Heart left ventricle (tissue), 13 donors: ENCODE results near the gene RAPSN.

Experiments
- POLR2A ChIP-seq, 2 donors: fragments of 450-650 bp; IDR thresholded peaks; one replicate each; pipeline ENCODE4 v1.6.1; 2017; ENCODE audit warnings: antibody characterized with exemption in 2 of 2, mild to moderate bottlenecking in 2 of 2, moderate library complexity in 2 of 2
- TF ChIP-seq, protein P1 (sequence below), 12 donors: fragments of 200-600 bp; sonication (generic) in 4 of 12; IDR thresholded peaks; one replicate each; pipeline versions ENCODE4 v1.5.0 to v1.8.0; 2018 to 2022; ENCODE audit warnings: antibody characterized with exemption in 12 of 12, mild to moderate bottlenecking in 5 of 12
- donor health status: ischemic (EF 13 %, LVEDD 7.1; RV severe dilation, severe dysfunction).
- donor health status: DM: no; HTN: yes; CAD: no.
- donor health status: DM: no; HTN: no; CAD: no.
- donor health status: ischemic (EF 25% LVEDD 6.9; RV normal size, moderate dysfunction).
- donor health status: ischemic (EF 25% LVEDD 5.7; RV mildly dilated, moderate dysfunction).
- donor health status: ischemic (EF 35%, LVEDD 5.7; RV mildly dilated, moderate dysfunction).
- donor health status: nonischemic (EF 11% LVEDD 7.7; RV severe dilation, severe dysfunction).
- donor health status: DM: yes; HTN: yes; CAD: no.
- donor health status: PGD.
- donor health status: ischemic (EF 29% LVEDD 5.4; RV normal size, mild dysfunction).
- donor health status: nonischemic (EF 23%, LVEDD 6.1; RV moderate dilation, normal function).

DNA sequence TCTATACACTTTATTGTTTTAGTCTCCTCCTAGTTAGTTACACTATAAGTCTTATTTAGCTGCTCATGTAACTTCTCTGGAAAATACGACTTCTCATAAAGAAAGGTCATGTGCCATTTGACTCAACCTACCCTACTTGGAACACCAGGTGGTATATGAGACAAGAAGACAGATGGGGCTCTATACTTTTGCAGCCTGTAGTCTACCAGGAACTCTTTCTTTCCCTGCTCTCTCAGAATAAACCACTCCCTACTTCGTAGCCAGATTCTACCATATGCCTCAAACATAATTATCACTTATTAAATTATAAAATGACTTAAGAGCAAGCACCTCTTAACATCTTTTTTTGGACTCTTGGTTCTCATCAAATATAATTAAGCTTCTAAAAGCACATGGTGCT lies 38.5 kb upstream of the RAPSN start:
- TF ChIP-seq, protein P1, sequence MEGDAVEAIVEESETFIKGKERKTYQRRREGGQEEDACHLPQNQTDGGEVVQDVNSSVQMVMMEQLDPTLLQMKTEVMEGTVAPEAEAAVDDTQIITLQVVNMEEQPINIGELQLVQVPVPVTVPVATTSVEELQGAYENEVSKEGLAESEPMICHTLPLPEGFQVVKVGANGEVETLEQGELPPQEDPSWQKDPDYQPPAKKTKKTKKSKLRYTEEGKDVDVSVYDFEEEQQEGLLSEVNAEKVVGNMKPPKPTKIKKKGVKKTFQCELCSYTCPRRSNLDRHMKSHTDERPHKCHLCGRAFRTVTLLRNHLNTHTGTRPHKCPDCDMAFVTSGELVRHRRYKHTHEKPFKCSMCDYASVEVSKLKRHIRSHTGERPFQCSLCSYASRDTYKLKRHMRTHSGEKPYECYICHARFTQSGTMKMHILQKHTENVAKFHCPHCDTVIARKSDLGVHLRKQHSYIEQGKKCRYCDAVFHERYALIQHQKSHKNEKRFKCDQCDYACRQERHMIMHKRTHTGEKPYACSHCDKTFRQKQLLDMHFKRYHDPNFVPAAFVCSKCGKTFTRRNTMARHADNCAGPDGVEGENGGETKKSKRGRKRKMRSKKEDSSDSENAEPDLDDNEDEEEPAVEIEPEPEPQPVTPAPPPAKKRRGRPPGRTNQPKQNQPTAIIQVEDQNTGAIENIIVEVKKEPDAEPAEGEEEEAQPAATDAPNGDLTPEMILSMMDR (IDR thresholded peaks at IDR 0.05), result no peak
- TF ChIP-seq POLR2A (IDR thresholded peaks at IDR 0.05), result no peak
